LHCN-M2 (cell line): ENCODE data around the gene CYP11A1. TPM values are rescaled to one million over a fixed set of nuclear protein-coding genes. Genes with fewer than 3 reads are reported as not detected.
"Not testable (repeated sequence)": the region's sequence is repeated elsewhere in the genome, so short reads cannot be mapped to it uniquely, and the experiment has no call there.

Experiments
- DNase-seq: peaks from one replicate; pipeline ENCODE4 v3.0.0-alpha.2; 2012; ENCODE audit warnings: low read depth
- total RNA-seq: library from RNA; depleted of rRNA; stranded (reverse); fragments of >200 nt; gene quantifications from 2 replicates; pipeline ENCODE4 v1.2.3, GENCODE V29; 2014

The CYP11A1 gene
- total RNA-seq, 1 experiment from 2014 or later, result not detected

GRCh38 chr15:74374648-74375302 lies 7.3 kb upstream of the CYP11A1 start:
- no peak for DNase-seq

- DNase-seq, result peak; percentile 74
These were observed 6.5 kb upstream of the CYP11A1 start for GRCh38 chr15:74373731-74374647.

- no peak for DNase-seq
These were observed 5.7 kb upstream of the CYP11A1 start for GRCh38 chr15:74373056-74373650.

GRCh38 chr15:74370471-74370870 lies 3.0 kb upstream of the CYP11A1 start:
- no peak for DNase-seq

- no peak for DNase-seq
These were observed 2.3 kb upstream of the CYP11A1 start for GRCh38 chr15:74369756-74370155.

GRCh38 chr15:74369084-74369745 lies 1.8 kb upstream of the CYP11A1 start:
- no peak for DNase-seq

GRCh38 chr15:74368121-74368520 lies 675 bp upstream of the CYP11A1 start:
- no peak for DNase-seq

GRCh38 chr15:74365598-74366445 lies 1.6 kb downstream of the CYP11A1 start:
- no peak for DNase-seq

GRCh38 chr15:74364936-74365597 lies 2.4 kb downstream of the CYP11A1 start:
- DNase-seq, result no peak

- no peak for DNase-seq
These were observed 5.0 kb downstream of the CYP11A1 start for GRCh38 chr15:74362482-74362881.

GRCh38 chr15:74360855-74361254 lies 6.6 kb downstream of the CYP11A1 start:
- DNase-seq, result not testable (repeated sequence)

GRCh38 chr15:74359376-74359775 lies 8.1 kb downstream of the CYP11A1 start:
- not testable (repeated sequence) for DNase-seq

- peak; percentile 27 for DNase-seq
These were observed 9.9 kb downstream of the CYP11A1 start for GRCh38 chr15:74357514-74357913.

GRCh38 chr15:74356050-74356449 lies 11.4 kb downstream of the CYP11A1 start:
- DNase-seq, result not testable (repeated sequence)

- DNase-seq, result not testable (repeated sequence)
These were observed 13.5 kb downstream of the CYP11A1 start for GRCh38 chr15:74353992-74354391.

GRCh38 chr15:74352393-74352910 lies 15.0 kb downstream of the CYP11A1 start:
- no peak for DNase-seq

GRCh38 chr15:74351670-74352069 lies 15.8 kb downstream of the CYP11A1 start:
- DNase-seq, result no peak

GRCh38 chr15:74350295-74351275 lies 16.9 kb downstream of the CYP11A1 start:
- no peak for DNase-seq
